NCI-H2196 (cell line): ENCODE measurements around the gene SAXO1.
"Not testable (repeated sequence)": the region's sequence is repeated elsewhere in the genome, so short reads cannot be mapped to it uniquely, and the experiment has no call there.

ENCODE experiments used
- DNase-seq: peaks from one replicate; lab custom pipeline; 2025; ENCODE audit not compliant: unreplicated experiment; lab: John Stamatoyannopoulos, UW

The SAXO1 gene

GRCh38 chr9:18999173-18999785 is 33.7 kb downstream of the SAXO1 start:
- DNase-seq = no peak

- no peak for DNase-seq
Measured at GRCh38 chr9:18997151-18997550, 35.9 kb downstream of the SAXO1 start.

GRCh38 chr9:18996211-18996610 is 36.8 kb downstream of the SAXO1 start:
- DNase-seq = no peak

- no peak for DNase-seq
Measured at GRCh38 chr9:18994263-18994916, 38.6 kb downstream of the SAXO1 start.

- DNase-seq = not testable (repeated sequence)
Measured at GRCh38 chr9:18991197-18991596, 41.8 kb downstream of the SAXO1 start.

GRCh38 chr9:18990494-18990893 is 42.5 kb downstream of the SAXO1 start:
- DNase-seq = no peak

GRCh38 chr9:18989865-18990264 is 43.1 kb downstream of the SAXO1 start:
- no peak for DNase-seq

GRCh38 chr9:18989097-18989496 is 43.9 kb downstream of the SAXO1 start:
- DNase-seq = no peak

GRCh38 chr9:18988003-18988402 is 45.0 kb downstream of the SAXO1 start:
- no peak for DNase-seq

- DNase-seq = no peak
Measured at GRCh38 chr9:18985996-18986395, 47.0 kb downstream of the SAXO1 start.

GRCh38 chr9:18985464-18985951 is 47.5 kb downstream of the SAXO1 start:
- DNase-seq = no peak

- DNase-seq = no peak
Measured at GRCh38 chr9:18982262-18982620, 50.8 kb downstream of the SAXO1 start.

- DNase-seq = no peak
Measured at GRCh38 chr9:18981476-18982261, 51.3 kb downstream of the SAXO1 start.

GRCh38 chr9:18980189-18980588 is 52.8 kb downstream of the SAXO1 start:
- DNase-seq = no peak

GRCh38 chr9:18979367-18979766 is 53.6 kb downstream of the SAXO1 start:
- DNase-seq = no peak

GRCh38 chr9:18978188-18978587 is 54.8 kb downstream of the SAXO1 start:
- no peak for DNase-seq

GRCh38 chr9:18976709-18977531 is 56.1 kb downstream of the SAXO1 start:
- no peak for DNase-seq

- DNase-seq = no peak
Measured at GRCh38 chr9:18976221-18976708, 56.7 kb downstream of the SAXO1 start.

GRCh38 chr9:18973348-18973747 is 59.7 kb downstream of the SAXO1 start:
- DNase-seq = no peak

- DNase-seq = no peak
Measured at GRCh38 chr9:18972675-18973074, 60.3 kb downstream of the SAXO1 start.

- no peak for DNase-seq
Measured at GRCh38 chr9:18971909-18972308, 61.1 kb downstream of the SAXO1 start.
